Keratinocyte (primary cell): ENCODE results near the gene DPP9. TPM values are rescaled to one million over a fixed set of nuclear protein-coding genes. Genes with fewer than 3 reads are reported as not detected.

Experiments
- DNase-seq: peaks from one replicate; pipeline ENCODE4 v3.0.0-alpha.2; 2011; ENCODE audit warnings: low read depth, missing footprints, low spot score
- FAIRE-seq: peaks from 2 replicates; lab custom pipeline; 2011; peaks lifted over from hg19 to GRCh38; lab: Jason Lieb, UNC
- H2AFZ ChIP-seq: 2 replicates; pipeline ENCODE4 v1.6.0; 2012; ENCODE audit warnings: low read length, control low read depth, inconsistent platforms; ENCODE audit not compliant: control insufficient read depth
- H3K27ac ChIP-seq: 2 replicates; pipeline ENCODE4 v1.5.1; 2011; ENCODE audit warnings: low read length; ENCODE audit not compliant: control insufficient read depth, insufficient read depth
- H3K27me3 ChIP-seq: 3 replicates; pipeline ENCODE4 v1.6.0; 2011; ENCODE audit warnings: low read length; ENCODE audit not compliant: control insufficient read depth, insufficient read depth; ENCODE audit errors: extremely low read depth
- H3K36me3 ChIP-seq, 2 experiments: 2 replicates in 1 of 2; 3 replicates in 1 of 2; pipeline ENCODE4 v1.5.1; 2011; ENCODE audit warnings: low read length in 2 of 2, mild to moderate bottlenecking in 1 of 2; ENCODE audit not compliant: control insufficient read depth in 2 of 2, insufficient read depth in 2 of 2; ENCODE audit errors: extremely low read depth in 1 of 2
- H3K4me1 ChIP-seq: 3 replicates; pipeline ENCODE4 v1.5.1; 2011; ENCODE audit warnings: low read length; ENCODE audit not compliant: control insufficient read depth, insufficient read depth; ENCODE audit errors: extremely low read depth
- H3K4me2 ChIP-seq: 3 replicates; pipeline ENCODE4 v1.6.0; 2011; ENCODE audit warnings: low read depth, low read length; ENCODE audit not compliant: control insufficient read depth, insufficient read depth; ENCODE audit errors: extremely low read depth
- H3K4me3 ChIP-seq, 3 experiments: fragments of 200-600 bp in 1 of 3; sonication (generic) in 1 of 3; 2 replicates in 2 of 3; 3 replicates in 1 of 3; pipeline ENCODE4 v1.5.1; 2011 to 2016; ENCODE audit warnings: low read length in 3 of 3, mild to moderate bottlenecking in 3 of 3, control low read depth in 2 of 3, inconsistent platforms in 1 of 3, low read depth in 1 of 3, mixed read lengths in 1 of 3, mixed run types in 1 of 3, moderate library complexity in 1 of 3; ENCODE audit not compliant: control insufficient read depth in 2 of 3, insufficient read depth in 2 of 3; ENCODE audit errors: extremely low read depth in 1 of 3
- H3K79me2 ChIP-seq: 2 replicates; pipeline ENCODE4 v1.6.0; 2012; ENCODE audit warnings: low read length; ENCODE audit not compliant: control insufficient read depth, insufficient read depth
- H3K9ac ChIP-seq: 3 replicates; pipeline ENCODE4 v1.6.0; 2011; ENCODE audit warnings: low read length; ENCODE audit not compliant: control insufficient read depth, insufficient read depth; ENCODE audit errors: extremely low read depth
- H3K9me1 ChIP-seq: 3 replicates; pipeline ENCODE4 v1.6.0; 2011; ENCODE audit warnings: low read length; ENCODE audit not compliant: control insufficient read depth, insufficient read depth; ENCODE audit errors: extremely low read depth
- H3K9me3 ChIP-seq: 2 replicates; pipeline ENCODE4 v1.5.1; 2012; ENCODE audit warnings: low read depth, low read length; ENCODE audit not compliant: control insufficient read depth
- H4K20me1 ChIP-seq: 3 replicates; pipeline ENCODE4 v1.6.0; 2011; ENCODE audit warnings: low read length; ENCODE audit not compliant: control insufficient read depth, insufficient read depth; ENCODE audit errors: extremely low read depth
- CTCF ChIP-seq, 3 experiments: IDR thresholded peaks in 1 of 3; conservative IDR thresholded peaks in 1 of 3; optimal IDR thresholded peaks in 1 of 3; 2 replicates in 2 of 3; 3 replicates in 1 of 3; pipeline versions ENCODE3 to v1.5.1; 2011; ENCODE audit warnings: low read length in 3 of 3, mild to moderate bottlenecking in 3 of 3, moderate library complexity in 2 of 3, control low read depth in 1 of 3, inconsistent platforms in 1 of 3; ENCODE audit not compliant: insufficient read depth in 2 of 3; ENCODE audit errors: extremely low read depth in 1 of 3
- EZH2 ChIP-seq: IDR thresholded peaks from one replicate; pipeline ENCODE4 v1.6.1; 2012; ENCODE audit warnings: inconsistent platforms, mild to moderate bottlenecking, low read length, moderate library complexity
- dilution Hi-C: fragments of 300-500 bp; cut with MboI; formaldehyde crosslinking; loops from one replicate; pipeline ENCODE4 v1.7.0; 2020; ENCODE audit warnings: low sequenced_read_pairs; ENCODE audit not compliant: extremely low pct_ligation_motif_present
- polyA plus RNA-seq, 5 experiments: library from polyadenylated mRNA; depleted of rRNA in 3 of 5; stranded (reverse) in 3 of 5; stranded (forward) in 1 of 5; unstranded in 1 of 5; fragments of >200 nt; gene quantifications; 1 replicate in 1 of 5; 2 replicates in 3 of 5; 3 replicates in 1 of 5; pipeline versions ENCODE4 v1.2.1 to v1.2.3, GENCODE V29; 2011 to 2012; ENCODE audit warnings: missing spikeins in 2 of 5, low read depth in 1 of 5, low replicate concordance in 1 of 5

DPP9 gene
- polyA plus RNA-seq, 1 donor (not counting 4 experiments of a cell fraction or from before 2014, with no cell fraction given), result 19.2 TPM

GRCh38 chr19:4656102-4656501, 67.5 kb downstream of the DPP9 start:
- no peak for TF ChIP-seq EZH2
- no peak for TF ChIP-seq CTCF (optimal IDR thresholded peaks at IDR 0.05 in 1 of 3, IDR thresholded peaks at IDR 0.05 in 1 of 3, conservative IDR thresholded peaks at IDR 0.05 in 1 of 3; ENCODE audit: extremely low read depth in 1 of 3, insufficient read depth in 2 of 3, low read length in 3 of 3)
- DNase-seq, result no peak
- Histone ChIP-seq H3K36me3 (peaks cover 29 to 50% of the 10 kb centered on the region in 2 experiments), H3K4me3 (no peak overlapping the region), H3K9me1 (no peaks in the 10 kb centered on the region), H3K27me3 (no peaks in the 10 kb centered on the region), H3K9ac (no peak overlapping the region), H3K4me1 (no peaks in the 10 kb centered on the region), H4K20me1 (no peaks in the 10 kb centered on the region), H3K9me3 (no peaks in the 10 kb centered on the region), H3K4me2 (no peak overlapping the region), H3K27ac (no peak overlapping the region), H3K79me2 (no peaks in the 10 kb centered on the region), H2AFZ (no peak overlapping the region)
- no peak for FAIRE-seq
- dilution Hi-C loops, result no loop called here

GRCh38 chr19:4654437-4655361, 68.9 kb downstream of the DPP9 start:
- no peak for FAIRE-seq
- H3K36me3 ChIP-seq, result peaks cover 24 to 40% of the 10 kb centered on the region in 2 experiments

More at GRCh38 chr19:4654437-4655361, 68.9 kb downstream of the DPP9 start:
- Histone ChIP-seq H3K4me2 (no peak overlapping the region), H3K4me1 (no peaks in the 10 kb centered on the region), H3K9me3 (no peaks in the 10 kb centered on the region), H4K20me1 (no peaks in the 10 kb centered on the region), H3K9me1 (no peaks in the 10 kb centered on the region), H3K27me3 (no peaks in the 10 kb centered on the region), H3K79me2 (no peaks in the 10 kb centered on the region), H3K4me3 (no peak overlapping the region), H3K27ac (no peak overlapping the region), H2AFZ (no peak overlapping the region), H3K9ac (no peak overlapping the region)
- dilution Hi-C loops, result no loop called here
- DNase-seq, result no peak
- TF ChIP-seq EZH2, result no peak
- no peak for TF ChIP-seq CTCF (optimal IDR thresholded peaks at IDR 0.05 in 1 of 3, IDR thresholded peaks at IDR 0.05 in 1 of 3, conservative IDR thresholded peaks at IDR 0.05 in 1 of 3; ENCODE audit: extremely low read depth in 1 of 3, insufficient read depth in 2 of 3, low read length in 3 of 3)
